HG03139 (cell line): Measurements from ENCODE around the gene MAN2A1.
"Not testable (repeated sequence)": the region's sequence is repeated elsewhere in the genome, so short reads cannot be mapped to it uniquely, and the experiment has no call there.

Experiments used
- ATAC-seq: cut with Tn5 transposase; IDR thresholded peaks from one replicate; pipeline ENCODE4 v1.9.1; 2021; ENCODE audit not compliant: unreplicated experiment

Gene MAN2A1

DNA sequence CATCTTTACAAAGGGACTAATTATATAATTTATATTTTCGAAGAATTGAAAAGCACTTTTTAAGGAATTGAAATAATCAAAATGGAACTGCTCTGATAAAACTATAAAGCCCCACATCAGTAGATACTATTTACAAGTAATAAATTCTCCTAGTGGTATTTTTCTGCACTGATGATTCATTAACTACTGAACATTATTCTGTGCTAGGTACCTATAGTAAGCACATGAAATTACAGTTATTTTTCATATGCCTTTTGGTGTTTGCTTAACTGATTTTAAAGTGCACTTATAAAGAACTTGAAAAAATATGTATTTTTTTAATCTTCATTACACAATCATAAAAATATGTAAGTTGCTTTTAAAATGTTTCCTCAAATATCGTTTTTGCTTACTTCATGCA lies 123.0 kb downstream of the MAN2A1 start:
- no peak for ATAC-seq

GRCh38 chr5:109816732-109817131 lies 127.0 kb downstream of the MAN2A1 start:
- ATAC-seq: no peak

GRCh38 chr5:109819878-109820277 lies 130.2 kb downstream of the MAN2A1 start:
- ATAC-seq: no peak

DNA sequence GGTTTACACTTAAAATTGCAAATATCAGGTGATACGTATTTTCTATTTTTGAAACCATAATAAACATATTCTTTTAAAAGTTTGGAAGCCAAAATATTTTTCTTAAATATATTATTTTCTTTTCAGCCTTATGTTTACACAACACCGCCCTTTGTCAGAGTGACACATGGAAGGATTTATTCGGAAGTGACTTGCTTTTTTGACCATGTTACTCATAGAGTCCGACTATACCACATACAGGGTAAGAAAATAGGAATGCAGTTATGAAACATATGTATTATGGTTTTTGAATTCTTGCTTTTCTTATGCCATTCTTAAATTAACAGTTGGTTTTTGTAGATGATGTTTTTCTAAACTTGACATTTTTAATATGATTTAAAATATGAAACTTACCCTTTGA lies 133.9 kb downstream of the MAN2A1 start:
- ATAC-seq: no peak

- ATAC-seq: no peak
Measured at GRCh38 chr5:109825450-109825849, 135.7 kb downstream of the MAN2A1 start.

- ATAC-seq: no peak
Measured at GRCh38 chr5:109826426-109826825, 136.7 kb downstream of the MAN2A1 start.

- no peak for ATAC-seq
Measured at GRCh38 chr5:109829331-109829730, 139.6 kb downstream of the MAN2A1 start.

- ATAC-seq: no peak
Measured at GRCh38 chr5:109830955-109831502, 141.3 kb downstream of the MAN2A1 start.

DNA sequence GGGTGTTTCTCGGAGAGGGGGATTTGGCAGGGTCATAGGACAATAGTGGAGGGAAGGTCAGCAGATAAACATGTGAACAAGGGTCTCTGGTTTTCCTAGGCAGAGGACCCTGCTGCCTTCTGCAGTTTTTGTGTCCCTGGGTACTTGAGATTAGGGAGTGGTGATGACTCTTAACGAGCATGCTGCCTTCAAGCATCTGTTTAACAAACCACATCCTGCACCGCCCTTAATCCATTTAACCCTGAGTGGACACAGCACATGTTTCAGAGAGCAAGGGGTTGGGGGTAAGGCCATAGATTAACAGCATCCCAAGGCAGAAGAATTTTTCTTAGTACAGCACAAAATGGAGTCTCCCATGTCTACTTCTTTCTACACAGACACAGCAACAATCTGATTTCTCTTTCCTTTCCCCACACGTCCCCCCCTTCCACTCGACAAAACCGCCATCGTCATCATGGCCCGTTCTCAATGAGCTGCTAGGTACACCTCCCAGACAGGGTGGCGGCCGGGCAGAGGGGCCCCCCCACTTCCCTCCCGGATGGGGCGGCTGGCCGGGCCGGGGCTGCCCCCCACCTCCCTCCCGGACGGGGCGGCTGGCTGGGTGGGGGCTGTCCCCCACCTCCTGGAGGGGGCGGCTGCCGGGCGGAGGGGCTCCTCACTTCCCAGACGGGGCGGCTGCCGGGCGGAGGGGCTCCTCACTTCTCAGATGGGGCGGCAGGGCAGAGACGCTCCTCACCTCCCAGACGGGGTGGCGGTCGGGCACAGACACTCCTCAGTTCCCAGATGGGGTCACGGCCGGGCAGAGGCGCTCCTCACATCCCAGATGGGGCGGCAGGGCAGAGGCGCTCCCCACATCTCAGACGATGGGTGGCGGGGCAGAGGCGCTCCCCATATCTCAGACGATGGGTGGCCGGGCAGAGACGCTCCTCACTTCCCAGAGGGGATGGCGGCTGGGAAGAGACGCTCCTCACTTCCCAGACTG lies 142.8 kb downstream of the MAN2A1 start:
- ATAC-seq: not testable (repeated sequence)

DNA sequence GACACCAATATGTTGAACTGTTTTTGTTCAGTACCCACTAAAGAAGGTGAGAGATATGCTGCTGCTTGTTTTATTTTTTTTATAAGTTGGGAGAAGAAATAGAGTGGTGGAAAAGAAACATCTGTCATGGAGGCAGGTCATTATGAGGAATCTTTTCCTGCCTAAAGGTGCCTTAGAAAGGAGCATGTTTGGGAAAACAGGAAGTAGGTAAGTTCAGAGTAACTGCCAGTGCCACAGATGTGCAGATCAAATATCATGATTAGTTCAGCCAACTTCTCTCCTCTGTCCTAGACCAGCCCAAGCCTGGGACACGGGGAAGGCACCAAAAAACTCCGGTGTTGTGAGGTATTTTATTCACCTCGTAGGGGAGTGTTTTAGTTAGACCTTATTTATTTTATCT lies 144.2 kb downstream of the MAN2A1 start:
- ATAC-seq: no peak

DNA sequence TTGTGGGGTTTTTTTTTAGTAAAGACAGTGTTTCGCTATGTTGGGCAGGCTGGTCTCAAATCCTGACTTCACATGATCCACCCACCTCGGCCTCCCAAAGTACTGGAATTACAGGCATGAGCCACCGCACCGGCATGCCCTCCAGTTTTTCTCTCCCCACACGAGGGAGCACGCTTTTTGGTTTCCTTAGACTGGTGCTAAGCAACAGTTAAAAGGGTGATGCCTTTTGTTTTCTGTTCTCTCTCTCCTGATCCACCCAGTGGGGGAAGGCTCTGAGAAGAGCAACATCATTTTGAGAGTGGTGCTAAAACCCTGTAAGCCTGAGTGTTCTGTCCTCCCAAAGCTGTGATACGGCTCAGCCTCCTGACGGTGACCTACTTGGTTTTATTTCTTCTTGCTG lies 146.6 kb downstream of the MAN2A1 start:
- ATAC-seq: no peak

DNA sequence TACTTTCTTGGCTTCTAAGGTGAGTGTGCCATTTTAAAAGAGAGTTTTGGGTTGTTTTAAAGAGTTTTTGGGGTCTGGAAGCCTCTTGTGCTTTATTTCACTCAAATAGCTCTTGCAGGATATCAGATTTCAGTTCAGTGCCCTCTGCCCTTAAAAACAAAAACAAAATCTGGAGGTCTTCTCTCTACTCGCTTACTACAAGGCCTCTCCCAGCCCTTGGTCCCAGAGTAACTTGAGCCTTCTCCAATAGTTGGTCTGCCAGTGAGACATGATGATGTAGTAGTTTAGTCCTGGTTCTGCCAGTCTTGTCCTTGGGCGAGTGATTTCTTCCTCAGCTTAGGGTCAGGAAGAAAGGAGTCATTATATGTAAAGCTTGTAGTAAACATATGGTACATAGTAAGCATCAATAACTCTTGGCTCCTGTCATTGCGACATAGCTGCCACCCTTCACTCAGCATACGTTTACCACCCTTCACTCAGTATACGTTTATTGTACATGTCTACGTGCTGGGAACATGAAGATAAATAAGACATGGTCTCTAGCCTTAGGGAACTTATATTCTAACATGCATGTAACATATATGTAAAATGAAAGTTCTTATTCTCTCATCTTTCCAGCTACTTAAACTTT lies 147.6 kb downstream of the MAN2A1 start:
- no peak for ATAC-seq

- ATAC-seq: no peak
Measured at GRCh38 chr5:109838157-109838556, 148.4 kb downstream of the MAN2A1 start.

GRCh38 chr5:109844148-109844547 lies 154.4 kb downstream of the MAN2A1 start:
- no peak for ATAC-seq

DNA sequence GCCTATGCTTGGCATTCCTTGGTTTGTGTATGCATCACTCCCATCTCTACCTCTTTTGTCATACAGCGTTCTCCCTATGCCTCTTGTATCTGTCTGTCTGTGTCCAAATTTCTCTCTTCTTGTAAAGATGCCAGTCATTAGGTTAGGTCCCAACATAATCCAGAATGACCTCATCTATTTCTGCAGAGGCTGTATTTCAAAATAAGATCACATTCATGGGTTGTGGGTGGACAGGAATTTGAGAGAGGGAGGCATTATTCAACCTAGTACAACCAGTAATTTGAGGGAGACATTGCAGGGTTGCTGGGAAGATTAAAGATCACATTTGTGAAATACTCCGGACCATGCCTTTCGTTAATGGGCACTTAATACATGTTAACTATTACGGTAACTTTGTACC lies 155.0 kb downstream of the MAN2A1 start:
- ATAC-seq: no peak

DNA sequence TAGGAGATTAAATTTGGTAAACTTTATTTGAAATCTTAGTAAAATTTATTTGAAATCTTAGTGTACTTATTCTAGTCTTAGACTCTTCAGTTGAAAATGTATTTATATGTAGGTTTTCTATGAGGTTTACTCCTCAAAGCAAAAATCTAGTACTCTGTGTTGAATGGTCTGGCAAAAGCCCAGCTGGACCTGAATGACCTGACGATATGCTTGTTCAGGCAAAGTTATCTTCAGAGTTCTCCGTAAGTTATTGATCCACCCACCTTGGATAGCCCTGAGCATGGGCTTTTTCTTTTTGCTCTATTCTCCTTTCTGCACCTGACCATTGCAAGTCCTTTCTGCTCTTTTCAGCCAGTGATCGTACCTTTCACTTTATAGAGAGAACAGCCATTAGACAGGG lies 158.4 kb downstream of the MAN2A1 start:
- ATAC-seq: no peak

- ATAC-seq: no peak
Measured at GRCh38 chr5:109849478-109850088, 159.9 kb downstream of the MAN2A1 start.

DNA sequence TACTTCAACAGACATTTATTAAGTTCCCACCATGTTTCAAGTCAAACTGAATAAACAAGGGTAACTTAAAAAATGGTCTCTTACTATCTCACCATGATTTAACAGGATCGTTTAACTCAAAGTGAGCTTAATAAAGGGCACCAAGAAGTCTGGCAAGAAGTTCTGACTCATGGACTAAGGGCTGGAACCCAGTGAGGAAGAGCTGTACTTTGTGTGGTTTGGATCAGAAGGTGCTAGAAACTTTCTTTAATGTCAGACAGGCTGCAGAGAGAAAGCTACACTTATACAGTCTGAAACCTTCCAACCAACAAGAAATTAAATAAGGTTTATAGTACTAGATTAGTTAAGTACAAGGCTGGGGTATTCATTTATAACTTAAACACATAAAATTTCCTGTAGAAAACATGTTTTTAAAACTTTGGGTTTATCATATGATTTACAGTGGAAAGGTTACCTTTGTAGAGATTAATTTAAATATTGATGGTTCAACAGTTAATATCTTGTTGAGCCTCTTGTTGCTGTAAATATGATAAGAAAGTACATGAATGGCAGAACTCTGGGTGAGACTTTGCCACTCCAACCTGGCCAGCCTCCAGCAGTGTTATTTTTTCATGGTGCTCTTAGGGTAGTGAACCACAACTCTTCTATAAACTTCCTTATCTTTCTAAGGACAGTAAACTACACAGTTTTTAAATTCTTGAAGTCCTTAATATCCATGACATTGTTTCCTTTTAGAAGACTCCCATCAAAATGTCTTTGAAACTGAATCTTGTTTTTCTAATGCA lies 162.8 kb downstream of the MAN2A1 start:
- ATAC-seq: no peak

DNA sequence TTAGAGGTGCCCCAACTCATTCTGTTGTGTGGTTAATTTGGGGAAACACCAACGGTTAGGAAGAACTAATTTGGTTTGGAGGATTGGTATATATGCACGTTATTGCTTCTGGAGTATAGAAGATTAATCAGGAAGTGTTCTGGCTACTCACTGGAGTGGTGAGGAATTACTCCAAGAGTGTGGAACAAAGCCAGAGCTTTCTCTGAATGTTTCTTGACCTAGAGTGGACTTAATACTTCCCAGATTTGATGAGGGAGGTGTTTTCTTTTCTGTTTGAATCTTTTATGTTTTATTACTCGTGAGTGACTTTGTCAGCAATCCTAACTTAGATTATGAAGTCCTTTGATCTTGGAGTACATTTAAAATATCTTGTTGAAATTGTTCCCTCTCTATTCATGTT lies 163.7 kb downstream of the MAN2A1 start:
- no peak for ATAC-seq

GRCh38 chr5:109855056-109855455 lies 165.3 kb downstream of the MAN2A1 start:
- no peak for ATAC-seq
